Measurements from ENCODE around the gene DST. TPM values are rescaled to one million over a fixed set of nuclear protein-coding genes. Genes with fewer than 3 reads are reported as not detected.

Gene DST
- total and polyA plus RNA-seq, 2 of the 8 experiments (the other 6 are each of a cell fraction or from before 2014, with no cell fraction given): 49.4 to 116 TPM

GRCh38 chr6:56482525-56482924, 160.2 kb downstream of the DST start:
- no peak for FAIRE-seq
- Histone ChIP-seq H2BK5ac (ENCODE audit: low read depth, low read length) (no peak overlapping the region), H3K36me3 (ENCODE audit: control insufficient read depth in 2 of 4, insufficient read depth in 4 of 4, low read length in 3 of 4) (peaks cover 3 to 39% (median 15%) of the 10 kb centered on the region in 4 experiments), H3K79me1 (ENCODE audit: low read depth, low read length) (no peaks in the 10 kb centered on the region), H3K9me3 (ENCODE audit: insufficient read depth in 2 of 2, low read depth in 1 of 2, low read length in 1 of 2) (no peaks in the 10 kb centered on the region), H3K27me3 (replicated peaks in 1 of 4; ENCODE audit: control insufficient read depth in 3 of 4, extremely low read depth in 1 of 4, insufficient read depth in 3 of 4, low read length in 3 of 4) (no peaks in the 10 kb centered on the region), H3K23me2 (ENCODE audit: low read depth, low read length) (no peaks in the 10 kb centered on the region), H4K20me1 (replicated peaks in 1 of 2; ENCODE audit: control insufficient read depth in 1 of 2, insufficient read depth in 2 of 2, low read length in 2 of 2) (peaks cover 0 to 2% of the 10 kb centered on the region in 2 experiments), H3K4me2 (ENCODE audit: insufficient read depth in 1 of 2, low read depth in 2 of 2, low read length in 2 of 2) (no peak overlapping the region), H2AK5ac (ENCODE audit: low read depth, low read length) (no peak overlapping the region), H2BK120ac (replicated peaks; ENCODE audit: low read depth, low read length) (no peak overlapping the region), H2BK15ac (ENCODE audit: low read length) (no peak overlapping the region), H3K4me3 (ENCODE audit: extremely low read depth in 1 of 4, insufficient read depth in 2 of 4, low read depth in 3 of 4, low read length in 4 of 4) (no peak overlapping the region), H3K14ac (ENCODE audit: insufficient read length) (no peak overlapping the region), H2AFZ (ENCODE audit: low read length) (no peak overlapping the region), H3K27ac (ENCODE audit: low read depth, low read length) (no peak overlapping the region), H2BK20ac (ENCODE audit: low read length) (no peak overlapping the region), H3K4me1 (replicated peaks in 1 of 4; ENCODE audit: control insufficient read depth in 3 of 4, insufficient read depth in 4 of 4, low read length in 3 of 4) (no peaks in the 10 kb centered on the region), H3K4ac (replicated peaks; ENCODE audit: insufficient read length, low read depth, low read length) (no peak overlapping the region), H3K23ac (ENCODE audit: insufficient read length) (no peak overlapping the region), H4K91ac (replicated peaks; ENCODE audit: insufficient read length, low read length) (no peak overlapping the region), H3K79me2 (ENCODE audit: control insufficient read depth in 1 of 2, insufficient read depth in 2 of 2, low read length in 2 of 2) (no peaks in the 10 kb centered on the region), H4K8ac (ENCODE audit: extremely low read depth, insufficient read depth, low read length) (no peak overlapping the region), H3K18ac (ENCODE audit: extremely low read depth, low read length) (no peak overlapping the region), H4K5ac (ENCODE audit: insufficient read length, low read depth, low read length) (no peak overlapping the region), H3K9ac (replicated peaks in 1 of 4; ENCODE audit: extremely low read depth in 1 of 4, low read depth in 3 of 4, low read length in 3 of 4) (no peak overlapping the region), H2BK12ac (ENCODE audit: low read depth, low read length) (no peak overlapping the region), H3K56ac (replicated peaks; ENCODE audit: insufficient read length, low read depth, low read length) (no peak overlapping the region)
- 95% methylated on average over 8 of the region's 8 CpGs; no CpG with 5 or more reads in 1 of the 2 experiments for WGBS, 2 experiments (ENCODE audit: extremely low coverage in 1 of 2, insufficient coverage in 1 of 2, insufficient read length in 1 of 2, insufficient replicate concordance in 2 of 2, low coverage in 1 of 2, low lambda C conversion rate in 2 of 2, missing lambda C conversion rate in 1 of 2)
- ChIA-PET POLR2A (ENCODE audit: partially characterized antibody) (no interaction called here), CTCF (ENCODE audit: partially characterized antibody) (no interaction called here)
- DNase-seq (ENCODE audit: low read depth in 1 of 2, low spot score in 2 of 2): no peak
- TF ChIP-seq POU5F1 (IDR thresholded peaks at IDR 0.05; ENCODE audit: low read depth, low read length) (no peak), TEAD4 (IDR thresholded peaks at IDR 0.05; ENCODE audit: low read depth, low read length) (no peak), NRF1 (IDR thresholded peaks at IDR 0.05; ENCODE audit: low read depth, low read length) (no peak), CHD1 (IDR thresholded peaks at IDR 0.05; ENCODE audit: low read depth, low read length) (no peak), POLR2AphosphoS5 (IDR thresholded peaks at IDR 0.05; ENCODE audit: low read depth, low read length) (no peak)
